ENCODE results near the gene IRF2BPL.

IRF2BPL gene

GRCh38 chr14:77041881-77042545, 13.5 kb upstream of the IRF2BPL start:
- H3K27me3 ChIP-seq (replicated peaks; ENCODE audit: control insufficient read depth, insufficient read depth, low read length, poor library complexity, severe bottlenecking): no peaks in the 10 kb centered on the region
- H3K27ac ChIP-seq (ENCODE audit: insufficient read depth, low read length, poor library complexity, severe bottlenecking): peak overlapping the region; percentile 98
- H3K9me3 ChIP-seq (ENCODE audit: control insufficient read depth, low read length): no peaks in the 10 kb centered on the region
- no peak overlapping the region for H3K4me3 ChIP-seq (ENCODE audit: insufficient read depth, low read depth, low read length, poor library complexity, severe bottlenecking)
- no peak for DNase-seq
- H3K36me3 ChIP-seq (ENCODE audit: control insufficient read depth, insufficient read depth, low read length): no peaks in the 10 kb centered on the region
- H3K4me1 ChIP-seq (ENCODE audit: control insufficient read depth, insufficient read depth, low read length, poor library complexity, severe bottlenecking): peaks cover 64% of the 10 kb centered on the region

DNA sequence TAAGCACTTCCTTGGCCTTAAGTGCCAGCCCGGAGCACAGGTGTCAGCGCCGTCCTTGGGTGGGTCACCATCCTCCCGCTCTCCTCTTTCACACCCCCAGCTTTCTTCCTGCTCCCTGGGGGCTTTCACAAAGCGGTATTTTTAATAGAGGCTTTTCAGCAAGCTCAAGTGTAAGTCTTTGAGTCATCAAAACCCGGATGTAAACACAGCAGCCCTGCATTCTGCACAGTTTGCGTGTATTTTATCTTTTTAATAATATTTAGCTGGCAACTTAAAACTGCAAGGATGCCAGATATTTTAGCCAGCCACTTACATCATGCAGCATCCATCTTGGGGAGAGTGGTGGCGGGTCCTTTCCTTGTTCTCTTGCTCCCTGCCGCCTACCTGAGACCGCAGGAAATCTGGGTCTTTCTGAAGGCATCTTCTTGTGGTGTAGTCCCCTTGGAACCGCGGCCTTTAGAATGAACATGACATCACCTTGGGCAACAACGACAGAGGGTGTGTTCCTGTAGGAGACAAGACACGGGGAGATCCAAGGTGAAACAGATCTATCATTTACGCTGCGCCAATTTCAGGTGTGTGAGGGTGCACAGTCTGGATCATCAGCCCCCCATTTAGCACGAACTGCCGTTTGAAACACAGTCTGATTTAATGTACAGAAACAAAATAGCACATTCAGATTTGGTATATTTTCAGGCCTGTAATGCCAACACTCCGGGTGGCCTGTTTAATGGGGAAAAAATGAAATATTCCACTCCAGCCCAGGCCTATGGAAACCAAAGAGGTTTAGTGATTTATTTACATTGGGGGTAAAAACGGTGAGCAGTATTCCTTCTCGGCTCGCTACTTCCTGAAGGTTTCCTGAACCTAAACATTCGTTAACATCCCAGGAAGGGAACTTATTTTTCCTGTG, 12.5 kb upstream of the IRF2BPL start:
- H3K27ac ChIP-seq (ENCODE audit: insufficient read depth, low read length, poor library complexity, severe bottlenecking): peak overlapping the region; percentile 98
- no peaks in the 10 kb centered on the region for H3K27me3 ChIP-seq (replicated peaks; ENCODE audit: control insufficient read depth, insufficient read depth, low read length, poor library complexity, severe bottlenecking)
- H3K4me3 ChIP-seq (ENCODE audit: insufficient read depth, low read depth, low read length, poor library complexity, severe bottlenecking): peak overlapping the region; percentile 40
- peak; percentile 34 to 54 (median 40) for DNase-seq
- no peaks in the 10 kb centered on the region for H3K36me3 ChIP-seq (ENCODE audit: control insufficient read depth, insufficient read depth, low read length)
- no peaks in the 10 kb centered on the region for H3K9me3 ChIP-seq (ENCODE audit: control insufficient read depth, low read length)
- peaks cover 71% of the 10 kb centered on the region for H3K4me1 ChIP-seq (ENCODE audit: control insufficient read depth, insufficient read depth, low read length, poor library complexity, severe bottlenecking)

DNA sequence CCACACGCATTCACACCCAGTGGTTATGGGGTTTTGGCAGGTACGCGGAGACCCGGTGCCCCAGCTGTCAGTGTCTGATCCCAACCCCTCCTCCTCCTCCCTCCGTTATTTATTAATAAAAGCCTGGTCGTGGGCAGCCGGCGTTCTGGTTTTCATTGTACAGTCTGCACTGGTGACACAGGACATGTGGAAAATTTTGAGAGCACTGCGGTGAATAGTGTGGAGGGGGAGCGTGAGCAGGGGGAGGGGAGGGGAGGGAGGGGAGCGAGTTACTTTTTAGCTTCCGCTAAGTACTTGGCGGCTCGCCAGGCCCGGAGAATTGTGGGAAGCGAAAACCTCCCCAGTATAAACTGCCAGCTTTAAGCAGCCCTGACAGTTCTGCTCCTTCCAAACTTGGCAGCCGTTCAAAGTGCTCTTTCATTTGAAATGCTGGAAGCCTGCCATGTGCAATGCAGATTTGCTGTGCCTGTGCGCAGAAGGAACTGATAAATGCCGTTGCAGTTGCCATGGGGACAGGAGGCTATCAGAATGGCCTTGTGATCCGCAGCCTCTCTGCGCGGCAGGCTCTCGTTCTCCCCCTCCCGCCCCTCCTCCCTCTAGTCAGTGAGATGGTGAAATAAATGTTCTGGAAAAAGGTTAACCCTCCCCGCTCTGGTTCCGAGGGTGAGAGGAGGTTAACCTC, 11.7 kb upstream of the IRF2BPL start:
- H3K27ac ChIP-seq (ENCODE audit: insufficient read depth, low read length, poor library complexity, severe bottlenecking): peak overlapping the region; percentile 98
- no peaks in the 10 kb centered on the region for H3K27me3 ChIP-seq (replicated peaks; ENCODE audit: control insufficient read depth, insufficient read depth, low read length, poor library complexity, severe bottlenecking)
- no peaks in the 10 kb centered on the region for H3K36me3 ChIP-seq (ENCODE audit: control insufficient read depth, insufficient read depth, low read length)
- no peaks in the 10 kb centered on the region for H3K9me3 ChIP-seq (ENCODE audit: control insufficient read depth, low read length)
- peaks cover 71% of the 10 kb centered on the region for H3K4me1 ChIP-seq (ENCODE audit: control insufficient read depth, insufficient read depth, low read length, poor library complexity, severe bottlenecking)
- H3K4me3 ChIP-seq (ENCODE audit: insufficient read depth, low read depth, low read length, poor library complexity, severe bottlenecking): peak overlapping the region; percentile 40
- DNase-seq: peak; percentile 93 to 96 (median 94)

DNA sequence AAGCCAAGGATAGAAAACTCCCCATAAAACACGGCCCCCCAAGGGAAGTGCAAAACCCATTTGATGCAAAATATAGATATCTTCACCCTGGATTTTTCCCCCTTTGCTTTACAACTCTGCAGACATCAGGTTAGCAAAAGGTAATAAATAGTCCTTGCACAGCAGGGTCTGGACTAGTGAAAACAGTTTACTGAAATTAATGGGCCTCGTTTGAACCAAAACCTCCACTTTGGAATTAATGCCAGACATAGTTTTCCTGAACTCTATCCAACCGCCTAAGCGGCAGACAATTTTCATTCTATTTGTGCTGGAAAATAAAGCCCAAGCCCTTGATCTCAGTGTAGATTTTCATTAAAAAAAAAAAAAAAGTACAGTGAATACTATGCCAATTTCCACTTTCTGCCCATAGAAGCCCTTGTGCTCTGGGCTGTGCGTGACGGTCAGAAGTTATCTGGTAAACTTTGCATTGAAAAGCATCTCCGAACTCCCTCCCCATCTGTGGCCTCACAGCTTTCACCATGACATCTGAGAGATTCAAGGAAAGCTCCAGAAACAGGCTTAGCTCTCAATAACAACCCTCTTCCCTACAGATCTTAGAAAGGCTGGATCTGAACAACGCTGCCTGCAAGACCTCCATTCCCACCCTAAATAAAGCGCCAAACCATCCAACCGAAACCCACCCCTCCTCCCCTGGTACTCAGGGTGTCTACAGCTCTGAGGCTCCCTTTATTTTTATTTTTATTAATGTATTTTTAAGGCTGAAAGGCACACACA, 11.0 kb upstream of the IRF2BPL start:
- no peak for DNase-seq
- Histone ChIP-seq H3K4me1 (ENCODE audit: control insufficient read depth, insufficient read depth, low read length, poor library complexity, severe bottlenecking) (peaks cover 74% of the 10 kb centered on the region), H3K36me3 (ENCODE audit: control insufficient read depth, insufficient read depth, low read length) (no peaks in the 10 kb centered on the region), H3K27me3 (replicated peaks; ENCODE audit: control insufficient read depth, insufficient read depth, low read length, poor library complexity, severe bottlenecking) (no peaks in the 10 kb centered on the region), H3K27ac (ENCODE audit: insufficient read depth, low read length, poor library complexity, severe bottlenecking) (peak overlapping the region; percentile 98), H3K4me3 (ENCODE audit: insufficient read depth, low read depth, low read length, poor library complexity, severe bottlenecking) (no peak overlapping the region), H3K9me3 (ENCODE audit: control insufficient read depth, low read length) (no peaks in the 10 kb centered on the region)

GRCh38 chr14:77037938-77038568, 9.5 kb upstream of the IRF2BPL start:
- H3K4me1 ChIP-seq (ENCODE audit: control insufficient read depth, insufficient read depth, low read length, poor library complexity, severe bottlenecking): peaks cover 73% of the 10 kb centered on the region
- H3K27ac ChIP-seq (ENCODE audit: insufficient read depth, low read length, poor library complexity, severe bottlenecking): peak overlapping the region; percentile 50
- H3K4me3 ChIP-seq (ENCODE audit: insufficient read depth, low read depth, low read length, poor library complexity, severe bottlenecking): peak overlapping the region; percentile 30
- no peaks in the 10 kb centered on the region for H3K9me3 ChIP-seq (ENCODE audit: control insufficient read depth, low read length)
- peak; percentile 30 to 55 (median 47) for DNase-seq
- no peaks in the 10 kb centered on the region for H3K36me3 ChIP-seq (ENCODE audit: control insufficient read depth, insufficient read depth, low read length)
- H3K27me3 ChIP-seq (replicated peaks; ENCODE audit: control insufficient read depth, insufficient read depth, low read length, poor library complexity, severe bottlenecking): no peaks in the 10 kb centered on the region

DNA sequence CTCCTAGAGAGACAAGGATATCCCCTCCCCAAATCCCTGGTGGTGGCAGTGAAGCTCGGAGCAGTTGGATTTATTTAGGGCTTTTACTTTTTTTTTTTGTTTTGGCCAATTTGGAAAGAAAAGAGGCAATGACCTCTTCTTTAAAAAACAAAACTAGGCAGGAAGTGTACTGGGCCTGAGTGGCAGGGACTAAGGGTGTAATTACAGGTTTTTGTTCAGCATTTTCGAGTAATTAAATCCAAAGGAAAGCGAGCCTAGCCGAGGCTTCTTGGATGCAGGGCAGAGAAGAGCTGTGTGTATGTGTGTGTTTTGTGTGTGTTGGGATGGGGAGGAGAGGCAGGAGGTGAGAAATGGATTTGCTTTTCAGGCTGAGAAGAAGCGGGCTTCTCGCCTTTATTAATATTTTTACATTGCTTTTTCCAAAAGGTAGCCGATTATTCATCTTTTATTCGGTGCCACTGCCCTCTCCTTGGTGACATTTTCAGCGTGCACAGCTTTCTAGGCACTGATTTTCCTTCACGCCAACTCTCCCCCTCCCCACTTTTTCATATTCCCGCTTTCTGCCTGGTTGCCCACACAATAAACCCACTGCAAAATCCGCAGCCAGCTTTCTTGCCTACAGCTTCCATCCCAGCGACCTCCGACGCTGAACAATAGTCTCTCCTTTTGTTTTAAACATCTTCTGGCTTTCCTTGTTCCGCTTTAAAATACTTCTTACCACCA, 8.9 kb upstream of the IRF2BPL start:
- peaks cover 78% of the 10 kb centered on the region for H3K4me1 ChIP-seq (ENCODE audit: control insufficient read depth, insufficient read depth, low read length, poor library complexity, severe bottlenecking)
- no peak for DNase-seq
- peak overlapping the region; percentile 30 for H3K4me3 ChIP-seq (ENCODE audit: insufficient read depth, low read depth, low read length, poor library complexity, severe bottlenecking)
- no peaks in the 10 kb centered on the region for H3K9me3 ChIP-seq (ENCODE audit: control insufficient read depth, low read length)
- no peaks in the 10 kb centered on the region for H3K36me3 ChIP-seq (ENCODE audit: control insufficient read depth, insufficient read depth, low read length)
- peak overlapping the region; percentile 50 for H3K27ac ChIP-seq (ENCODE audit: insufficient read depth, low read length, poor library complexity, severe bottlenecking)
- H3K27me3 ChIP-seq (replicated peaks; ENCODE audit: control insufficient read depth, insufficient read depth, low read length, poor library complexity, severe bottlenecking): no peaks in the 10 kb centered on the region

GRCh38 chr14:77036484-77037214, 8.1 kb upstream of the IRF2BPL start:
- DNase-seq: no peak
- no peaks in the 10 kb centered on the region for H3K27me3 ChIP-seq (replicated peaks; ENCODE audit: control insufficient read depth, insufficient read depth, low read length, poor library complexity, severe bottlenecking)
- no peak overlapping the region for H3K27ac ChIP-seq (ENCODE audit: insufficient read depth, low read length, poor library complexity, severe bottlenecking)
- H3K36me3 ChIP-seq (ENCODE audit: control insufficient read depth, insufficient read depth, low read length): no peaks in the 10 kb centered on the region
- H3K9me3 ChIP-seq (ENCODE audit: control insufficient read depth, low read length): no peaks in the 10 kb centered on the region
- peaks cover 78% of the 10 kb centered on the region for H3K4me1 ChIP-seq (ENCODE audit: control insufficient read depth, insufficient read depth, low read length, poor library complexity, severe bottlenecking)
- no peak overlapping the region for H3K4me3 ChIP-seq (ENCODE audit: insufficient read depth, low read depth, low read length, poor library complexity, severe bottlenecking)

DNA sequence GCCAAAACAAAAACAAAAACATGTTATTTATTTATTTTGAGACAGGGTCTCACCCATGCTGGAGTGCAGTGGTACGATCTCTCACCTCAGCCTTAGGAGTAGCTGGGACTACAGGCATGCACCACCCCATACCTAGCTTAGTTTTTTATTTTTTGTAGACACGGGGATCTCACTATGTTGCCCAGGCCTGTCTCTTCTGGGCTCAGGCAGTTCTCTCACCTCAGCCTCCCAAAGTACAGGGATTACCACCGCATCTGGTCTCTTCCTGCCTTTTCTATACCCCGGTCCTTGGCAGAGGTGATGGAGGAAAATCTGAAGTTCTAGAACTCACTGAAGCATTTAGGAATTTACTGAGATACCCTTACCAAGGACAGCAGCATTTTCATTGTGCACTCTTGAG, 6.8 kb upstream of the IRF2BPL start:
- DNase-seq: no peak
- Histone ChIP-seq H3K4me1 (ENCODE audit: control insufficient read depth, insufficient read depth, low read length, poor library complexity, severe bottlenecking) (peaks cover 74% of the 10 kb centered on the region), H3K4me3 (ENCODE audit: insufficient read depth, low read depth, low read length, poor library complexity, severe bottlenecking) (no peak overlapping the region), H3K27me3 (replicated peaks; ENCODE audit: control insufficient read depth, insufficient read depth, low read length, poor library complexity, severe bottlenecking) (no peaks in the 10 kb centered on the region), H3K36me3 (ENCODE audit: control insufficient read depth, insufficient read depth, low read length) (no peaks in the 10 kb centered on the region), H3K27ac (ENCODE audit: insufficient read depth, low read length, poor library complexity, severe bottlenecking) (no peak overlapping the region), H3K9me3 (ENCODE audit: control insufficient read depth, low read length) (no peaks in the 10 kb centered on the region)

Data from effector memory CD4-positive, alpha-beta T cell (primary cell).